Endothelial cell (in vitro differentiated cells): ENCODE data around the gene KCNJ12. TPM values are rescaled to one million over a fixed set of nuclear protein-coding genes. Genes with fewer than 3 reads are reported as not detected.

ENCODE experiments used
- DNase-seq: peaks from one replicate; pipeline ENCODE4 v3.0.0; 2021; ENCODE audit warnings: low spot score
- H3K27ac Mint-ChIP-seq: one replicate; pipeline ENCODE4 v1.8.0; 2021; ENCODE audit warnings: mixed read lengths, inconsistent platforms; ENCODE audit not compliant: unreplicated experiment
- H3K27me3 Mint-ChIP-seq: one replicate; pipeline ENCODE4 v1.8.0; 2021; ENCODE audit warnings: mild to moderate bottlenecking, moderate library complexity, mixed read lengths, inconsistent platforms; ENCODE audit not compliant: unreplicated experiment
- H3K36me3 Mint-ChIP-seq: one replicate; pipeline ENCODE4 v1.8.0; 2021; ENCODE audit warnings: mild to moderate bottlenecking, low read depth, mixed read lengths, inconsistent platforms; ENCODE audit not compliant: unreplicated experiment
- H3K4me1 Mint-ChIP-seq: one replicate; pipeline ENCODE4 v1.8.0; 2021; ENCODE audit warnings: mild to moderate bottlenecking, mixed read lengths, inconsistent platforms; ENCODE audit not compliant: unreplicated experiment
- H3K4me3 Mint-ChIP-seq: one replicate; pipeline ENCODE4 v1.8.0; 2021; ENCODE audit warnings: mild to moderate bottlenecking, mixed read lengths, inconsistent platforms; ENCODE audit not compliant: unreplicated experiment
- H3K9me3 Mint-ChIP-seq: one replicate; pipeline ENCODE4 v1.8.0; 2021; ENCODE audit warnings: mixed read lengths, inconsistent platforms; ENCODE audit not compliant: unreplicated experiment
- CTCF ChIP-seq: fragments of 200-600 bp; sonication (generic); IDR thresholded peaks from one replicate; pipeline ENCODE4 v1.5.0; 2021; ENCODE audit warnings: antibody characterized with exemption; ENCODE audit not compliant: unreplicated experiment
- total RNA-seq: library from RNA; stranded (reverse); fragmentation: NEBNext Ultra II Directional; extraction: Animal tissue kit (Norgen Biotek cat#: 25700); gene quantifications from one replicate; pipeline ENCODE4 v1.2.1, GENCODE V29; 2021; ENCODE audit not compliant: unreplicated experiment

Gene KCNJ12
- total RNA-seq, 1 donor from 2014 or later: 0.56 TPM

DNA sequence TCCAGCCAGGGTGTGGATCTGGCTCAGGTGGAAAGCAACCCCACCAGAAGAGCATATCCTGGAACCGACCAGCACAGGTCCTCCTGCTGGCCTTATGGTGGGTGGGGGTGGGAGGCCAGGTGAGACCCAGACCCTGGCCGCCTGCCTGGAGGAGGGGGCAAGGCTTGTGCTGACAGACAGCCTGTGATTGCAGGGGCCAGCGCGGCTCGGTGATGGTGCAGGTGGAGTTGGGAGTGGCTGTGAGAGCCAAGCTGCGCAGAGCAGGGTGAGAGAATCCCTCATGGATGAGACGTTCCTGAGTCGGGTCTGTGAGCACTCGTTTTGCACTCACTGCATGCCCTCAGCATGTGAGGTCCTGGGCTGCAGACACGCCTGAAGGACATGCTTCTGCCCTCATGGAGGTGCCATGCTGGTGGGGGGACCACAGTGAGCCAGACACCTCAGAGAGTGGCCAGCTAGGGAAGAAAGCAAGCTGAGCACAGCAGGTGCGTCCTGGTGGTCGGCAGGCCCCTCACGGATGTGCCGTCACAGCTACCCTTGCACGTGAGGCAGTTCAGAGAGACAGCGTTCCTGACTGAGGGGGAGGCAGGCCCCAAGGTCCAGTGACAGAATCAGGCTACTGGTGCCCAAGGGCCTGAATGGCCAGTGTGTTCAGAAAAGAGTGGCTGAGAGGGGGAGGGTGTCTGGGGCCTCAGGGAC lies 3.8 kb upstream of the KCNJ12 start:
- Mint-ChIP-seq H3K36me3 (no peaks in the 10 kb centered on the region), H3K4me1 (peaks cover 4% of the 10 kb centered on the region), H3K4me3 (no peak overlapping the region), H3K27ac (no peak overlapping the region), H3K9me3 (no peaks in the 10 kb centered on the region), H3K27me3 (peaks cover 28% of the 10 kb centered on the region)
- no peak for DNase-seq
- no peak for TF ChIP-seq CTCF

DNA sequence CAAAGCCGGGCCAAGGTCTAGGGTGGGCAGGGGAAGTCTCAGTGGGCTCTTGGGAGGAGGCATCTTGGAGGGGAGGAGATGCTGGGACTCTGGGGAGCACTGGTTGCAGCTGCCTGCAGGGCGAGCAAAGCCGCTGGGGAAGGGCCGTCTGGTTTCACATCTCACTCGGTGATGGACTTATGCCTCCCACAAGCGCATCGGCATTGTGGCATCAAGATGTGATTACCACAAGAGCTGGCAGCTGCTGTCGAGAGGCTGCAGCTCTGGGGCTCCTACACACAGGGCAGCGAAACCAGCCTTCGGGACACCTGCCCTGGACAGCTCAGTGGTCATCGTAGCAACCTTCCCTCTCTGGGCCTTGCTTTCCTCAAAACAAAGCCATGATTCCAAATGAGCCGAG lies 3.1 kb upstream of the KCNJ12 start:
- Mint-ChIP-seq H3K4me1 (peaks cover 4% of the 10 kb centered on the region), H3K36me3 (no peaks in the 10 kb centered on the region), H3K27ac (no peak overlapping the region), H3K4me3 (no peak overlapping the region), H3K9me3 (no peaks in the 10 kb centered on the region), H3K27me3 (peaks cover 28% of the 10 kb centered on the region)
- DNase-seq: no peak
- no peak for TF ChIP-seq CTCF

DNA sequence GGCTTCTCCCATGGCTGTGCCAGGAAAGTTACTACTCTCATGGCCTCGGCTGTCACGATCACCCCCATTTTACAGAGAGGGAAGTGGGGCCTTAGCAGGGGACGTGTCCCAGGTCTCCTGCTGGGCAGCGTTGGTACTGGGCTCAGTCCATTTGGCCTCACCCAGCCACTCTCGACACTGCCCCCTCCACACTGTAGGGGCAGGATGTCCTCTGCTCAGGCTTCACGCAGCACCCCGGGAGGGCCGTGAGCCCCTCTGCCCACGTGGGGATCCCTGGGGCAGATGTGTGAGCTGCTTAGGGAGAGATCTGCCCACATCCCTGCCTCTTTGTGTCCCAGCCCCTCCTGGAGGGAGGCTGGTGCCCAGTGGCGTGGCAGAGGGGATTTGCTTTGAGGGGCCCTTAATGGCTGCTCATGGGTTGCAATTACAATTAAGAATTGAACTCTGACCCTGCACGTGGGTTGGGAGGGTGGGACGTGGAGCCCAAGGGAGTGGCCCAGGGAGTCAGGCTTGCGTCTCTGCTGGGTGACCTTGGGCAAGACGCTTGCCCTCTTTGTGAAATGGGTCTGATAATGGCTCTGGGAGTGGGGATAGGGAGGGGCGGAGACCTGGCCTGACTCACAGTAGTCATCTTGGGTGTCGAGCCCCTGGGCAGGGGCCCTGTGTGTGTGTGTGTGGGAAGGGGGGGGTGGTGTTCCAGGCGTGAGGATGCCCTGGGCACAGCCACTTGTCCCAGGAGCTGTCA lies 2.3 kb upstream of the KCNJ12 start:
- no peak overlapping the region for H3K4me3 Mint-ChIP-seq
- H3K4me1 Mint-ChIP-seq: peaks cover 4% of the 10 kb centered on the region
- DNase-seq: no peak
- H3K27me3 Mint-ChIP-seq: peaks cover 29% of the 10 kb centered on the region
- no peak for TF ChIP-seq CTCF
- H3K36me3 Mint-ChIP-seq: no peaks in the 10 kb centered on the region
- no peaks in the 10 kb centered on the region for H3K9me3 Mint-ChIP-seq
- no peak overlapping the region for H3K27ac Mint-ChIP-seq

DNA sequence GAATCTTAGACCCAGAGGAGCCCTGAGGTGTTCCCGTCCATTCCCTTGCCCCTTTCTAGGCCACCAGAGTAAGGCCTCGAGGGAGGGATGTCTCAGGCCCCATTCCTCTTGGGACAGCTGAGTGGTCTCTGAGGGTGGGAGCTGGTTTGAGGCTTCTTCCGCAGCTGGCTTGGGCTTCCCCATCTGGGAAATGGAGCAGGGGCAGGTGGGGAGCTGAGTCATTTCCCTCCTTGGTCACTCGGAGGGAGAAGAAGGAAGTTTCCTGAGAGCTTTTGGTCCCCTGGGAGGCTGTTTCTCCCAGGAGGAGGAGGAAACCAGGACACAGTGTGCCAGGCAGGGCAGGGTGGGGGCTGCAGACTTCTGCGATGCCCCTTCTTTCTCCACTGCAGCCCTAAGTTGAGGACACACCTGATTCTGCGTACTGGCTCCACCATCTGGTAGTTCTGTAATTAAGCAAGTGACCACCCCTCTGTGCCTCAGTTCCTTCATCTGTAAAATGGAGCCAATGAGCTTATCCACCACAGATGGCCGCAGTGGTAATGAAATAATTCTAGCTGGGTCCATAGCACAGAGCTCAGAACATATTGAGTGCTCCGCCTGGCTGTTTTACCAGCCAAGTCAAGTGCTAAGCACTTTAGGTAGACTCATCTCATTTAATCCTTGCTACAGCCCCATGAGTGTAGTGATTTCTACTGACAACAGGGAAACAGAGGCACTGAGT lies 1.6 kb upstream of the KCNJ12 start:
- H3K27ac Mint-ChIP-seq: no peak overlapping the region
- no peak overlapping the region for H3K4me3 Mint-ChIP-seq
- TF ChIP-seq CTCF: no peak
- no peak for DNase-seq
- peaks cover 30% of the 10 kb centered on the region for H3K27me3 Mint-ChIP-seq
- H3K36me3 Mint-ChIP-seq: no peaks in the 10 kb centered on the region
- peaks cover 4% of the 10 kb centered on the region for H3K4me1 Mint-ChIP-seq
- H3K9me3 Mint-ChIP-seq: no peaks in the 10 kb centered on the region
